IMR-90 (cell line): ENCODE measurements around the gene ARHGAP28.

ENCODE experiments used
- BHLHE40 ChIP-seq: fragments of 150-350 bp; IDR thresholded peaks from 2 replicates; pipeline ENCODE4 v1.6.1; 2016; ENCODE audit warnings: mild to moderate bottlenecking, low read depth, low read length
- CEBPB ChIP-seq: IDR thresholded peaks from 2 replicates; pipeline ENCODE4 v1.6.1; 2012; ENCODE audit warnings: low read depth, low read length, improper control_type of control experiment
- CTCF ChIP-seq: conservative IDR thresholded peaks from 2 replicates; pipeline ENCODE4 v1.5.1; 2012; ENCODE audit warnings: mild to moderate bottlenecking, low read depth, low read length, improper control_type of control experiment
- FOS ChIP-seq: fragments of 150-350 bp; IDR thresholded peaks from 2 replicates; pipeline ENCODE4 v1.6.1; 2016; ENCODE audit warnings: low read depth, low read length
- NFE2L2 ChIP-seq: fragments of 150-350 bp; IDR thresholded peaks from 2 replicates; pipeline ENCODE4 v1.6.1; 2016; ENCODE audit warnings: low read depth, mild to moderate bottlenecking, low read length
- POLR2A ChIP-seq: IDR thresholded peaks from 2 replicates; pipeline ENCODE4 v1.6.1; 2012; ENCODE audit warnings: mild to moderate bottlenecking, low read depth, low read length
- RAD21 ChIP-seq: IDR thresholded peaks from 2 replicates; pipeline ENCODE4 v1.6.1; 2012; ENCODE audit warnings: low read length, improper control_type of control experiment
- RCOR1 ChIP-seq: IDR thresholded peaks from 2 replicates; pipeline ENCODE4 v1.6.1; 2012; ENCODE audit warnings: mild to moderate bottlenecking, low read length, improper control_type of control experiment; ENCODE audit not compliant: insufficient replicate concordance
- RFX5 ChIP-seq: IDR thresholded peaks from 2 replicates; pipeline ENCODE4 v1.8.0; 2012; ENCODE audit warnings: low read depth, mild to moderate bottlenecking, low read length, moderate library complexity
- SMC3 ChIP-seq: fragments of 150-350 bp; IDR thresholded peaks from 2 replicates; pipeline ENCODE4 v1.6.1; 2016; ENCODE audit warnings: low read depth, mild to moderate bottlenecking, antibody characterized with exemption, low read length, moderate library complexity
- TF ChIP-seq, protein P1 (sequence below): fragments of 150-350 bp; IDR thresholded peaks from 2 replicates; pipeline ENCODE4 v1.6.1; 2017; ENCODE audit warnings: mild to moderate bottlenecking, antibody characterized with exemption, low read length, low read depth
- TF ChIP-seq, protein P2 (sequence below): fragments of 150-350 bp; IDR thresholded peaks from 2 replicates; pipeline ENCODE4 v1.6.1; 2016; ENCODE audit warnings: low read depth, mild to moderate bottlenecking, low read length, moderate library complexity, borderline replicate concordance

GRCh38 chr18:6797171-6797570 lies 67.7 kb downstream of the ARHGAP28 start:
- TF ChIP-seq CTCF (no peak), RAD21 (no peak), CEBPB (no peak), POLR2A (no peak), BHLHE40 (no peak), RFX5 (no peak), FOS (no peak), SMC3 (no peak), NFE2L2 (no peak), RCOR1 (no peak)
- TF ChIP-seq, protein P1, sequence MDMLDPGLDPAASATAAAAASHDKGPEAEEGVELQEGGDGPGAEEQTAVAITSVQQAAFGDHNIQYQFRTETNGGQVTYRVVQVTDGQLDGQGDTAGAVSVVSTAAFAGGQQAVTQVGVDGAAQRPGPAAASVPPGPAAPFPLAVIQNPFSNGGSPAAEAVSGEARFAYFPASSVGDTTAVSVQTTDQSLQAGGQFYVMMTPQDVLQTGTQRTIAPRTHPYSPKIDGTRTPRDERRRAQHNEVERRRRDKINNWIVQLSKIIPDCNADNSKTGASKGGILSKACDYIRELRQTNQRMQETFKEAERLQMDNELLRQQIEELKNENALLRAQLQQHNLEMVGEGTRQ, result no peak
- TF ChIP-seq, protein P2, sequence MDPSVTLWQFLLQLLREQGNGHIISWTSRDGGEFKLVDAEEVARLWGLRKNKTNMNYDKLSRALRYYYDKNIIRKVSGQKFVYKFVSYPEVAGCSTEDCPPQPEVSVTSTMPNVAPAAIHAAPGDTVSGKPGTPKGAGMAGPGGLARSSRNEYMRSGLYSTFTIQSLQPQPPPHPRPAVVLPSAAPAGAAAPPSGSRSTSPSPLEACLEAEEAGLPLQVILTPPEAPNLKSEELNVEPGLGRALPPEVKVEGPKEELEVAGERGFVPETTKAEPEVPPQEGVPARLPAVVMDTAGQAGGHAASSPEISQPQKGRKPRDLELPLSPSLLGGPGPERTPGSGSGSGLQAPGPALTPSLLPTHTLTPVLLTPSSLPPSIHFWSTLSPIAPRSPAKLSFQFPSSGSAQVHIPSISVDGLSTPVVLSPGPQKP, result no peak
